Chondrocyte (in vitro differentiated cells): ENCODE results near the gene TNFRSF19. TPM values are rescaled to one million over a fixed set of nuclear protein-coding genes. Genes with fewer than 3 reads are reported as not detected.
"Not testable (repeated sequence)": the region's sequence is repeated elsewhere in the genome, so short reads cannot be mapped to it uniquely, and the experiment has no call there.

Source experiments
- DNase-seq: peaks from one replicate; pipeline ENCODE4 v3.0.0; 2021; ENCODE audit warnings: mixed read lengths, low spot score
- H3K27ac Mint-ChIP-seq: one replicate; pipeline ENCODE4 v1.8.0; 2021; ENCODE audit warnings: mild to moderate bottlenecking, moderate library complexity, mixed read lengths; ENCODE audit not compliant: unreplicated experiment
- H3K27me3 Mint-ChIP-seq: 2 replicates; pipeline ENCODE4 v1.8.0; 2021; ENCODE audit warnings: low read depth, mixed read lengths
- H3K36me3 Mint-ChIP-seq: 2 replicates; pipeline ENCODE4 v1.8.0; 2021; ENCODE audit warnings: low read depth, mixed read lengths
- H3K4me1 Mint-ChIP-seq: 2 replicates; pipeline ENCODE4 v1.8.0; 2021; ENCODE audit warnings: low read depth, mild to moderate bottlenecking, mixed read lengths
- H3K4me3 Mint-ChIP-seq: one replicate; pipeline ENCODE4 v1.8.0; 2021; ENCODE audit warnings: mild to moderate bottlenecking, moderate library complexity, mixed read lengths; ENCODE audit not compliant: unreplicated experiment
- H3K9me3 Mint-ChIP-seq: 2 replicates; pipeline ENCODE4 v1.8.0; 2021; ENCODE audit warnings: low read depth, mixed read lengths
- CTCF ChIP-seq: fragments of 200-600 bp; sonication (generic); IDR thresholded peaks from 2 replicates; pipeline ENCODE4 v1.5.0; 2021; ENCODE audit warnings: antibody characterized with exemption, mild to moderate bottlenecking, moderate library complexity
- total RNA-seq: library from RNA; stranded (reverse); gene quantifications from 3 replicates; pipeline ENCODE4 v1.2.1, GENCODE V29; 2021

TNFRSF19 gene
- total RNA-seq, 1 donor from 2014 or later = 1.3 TPM

GRCh38 chr13:23584275-23584674 lies 14.1 kb downstream of the TNFRSF19 start:
- peaks cover 6% of the 10 kb centered on the region for H3K27me3 Mint-ChIP-seq
- no peaks in the 10 kb centered on the region for H3K9me3 Mint-ChIP-seq
- peaks cover 8% of the 10 kb centered on the region for H3K4me1 Mint-ChIP-seq
- no peaks in the 10 kb centered on the region for H3K36me3 Mint-ChIP-seq
- TF ChIP-seq CTCF = no peak
- H3K27ac Mint-ChIP-seq = no peak overlapping the region
- DNase-seq = no peak
- no peak overlapping the region for H3K4me3 Mint-ChIP-seq

- no peak for TF ChIP-seq CTCF
- Mint-ChIP-seq H3K4me1 (no peaks in the 10 kb centered on the region), H3K27ac (no peak overlapping the region), H3K36me3 (no peaks in the 10 kb centered on the region), H3K9me3 (no peaks in the 10 kb centered on the region), H3K27me3 (no peaks in the 10 kb centered on the region), H3K4me3 (no peak overlapping the region)
- DNase-seq = no peak
Measured at GRCh38 chr13:23586336-23586735, 16.1 kb downstream of the TNFRSF19 start.

- DNase-seq = no peak
- Mint-ChIP-seq H3K27ac (no peak overlapping the region), H3K4me1 (peaks cover 5% of the 10 kb centered on the region), H3K36me3 (no peaks in the 10 kb centered on the region), H3K9me3 (no peaks in the 10 kb centered on the region), H3K4me3 (no peak overlapping the region), H3K27me3 (no peaks in the 10 kb centered on the region)
- no peak for TF ChIP-seq CTCF
Measured at GRCh38 chr13:23588666-23589065, 18.5 kb downstream of the TNFRSF19 start.

- TF ChIP-seq CTCF = no peak
- no peak for DNase-seq
- Mint-ChIP-seq H3K36me3 (peaks cover 4% of the 10 kb centered on the region), H3K9me3 (no peaks in the 10 kb centered on the region), H3K4me3 (no peak overlapping the region), H3K27me3 (no peaks in the 10 kb centered on the region), H3K4me1 (peaks cover 5% of the 10 kb centered on the region), H3K27ac (no peak overlapping the region)
Measured at GRCh38 chr13:23592596-23592995, 22.4 kb downstream of the TNFRSF19 start.

GRCh38 chr13:23593148-23593547 lies 22.9 kb downstream of the TNFRSF19 start:
- no peaks in the 10 kb centered on the region for H3K27me3 Mint-ChIP-seq
- no peak for TF ChIP-seq CTCF
- H3K9me3 Mint-ChIP-seq = no peaks in the 10 kb centered on the region
- H3K27ac Mint-ChIP-seq = no peak overlapping the region
- H3K4me3 Mint-ChIP-seq = no peak overlapping the region
- H3K36me3 Mint-ChIP-seq = peaks cover 4% of the 10 kb centered on the region
- peaks cover 5% of the 10 kb centered on the region for H3K4me1 Mint-ChIP-seq
- DNase-seq = no peak

GRCh38 chr13:23594290-23594689 lies 24.1 kb downstream of the TNFRSF19 start:
- not testable (repeated sequence) for H3K27ac Mint-ChIP-seq, H3K36me3 Mint-ChIP-seq, DNase-seq, H3K9me3 Mint-ChIP-seq, H3K4me3 Mint-ChIP-seq, H3K4me1 Mint-ChIP-seq, H3K27me3 Mint-ChIP-seq
